Mesenchymal stem cell (in vitro differentiated cells and primary cell): Measurements from ENCODE around the gene EEF2KMT.

Source experiments
- DNase-seq: peaks from one replicate; pipeline ENCODE4 v3.0.0-alpha.2; 2013
- H2AFZ ChIP-seq: one replicate; pipeline ENCODE4 v1.6.1; 2013; ENCODE audit warnings: low read depth, mild to moderate bottlenecking, control low read depth, inconsistent platforms, low read length, moderate library complexity
- H2AK5ac ChIP-seq: 2 replicates; pipeline ENCODE4 v1.6.1; 2013; ENCODE audit warnings: low read length, moderate library complexity, mild to moderate bottlenecking, inconsistent platforms; ENCODE audit not compliant: severe bottlenecking
- H2BK120ac ChIP-seq: one replicate; pipeline ENCODE4 v1.6.1; 2013; ENCODE audit warnings: low read depth, mild to moderate bottlenecking, inconsistent platforms, low read length, moderate library complexity
- H2BK12ac ChIP-seq, 2 experiments: one replicate each; pipeline ENCODE4 v1.6.1; 2013; ENCODE audit warnings: inconsistent platforms in 2 of 2, low read length in 2 of 2, mild to moderate bottlenecking in 2 of 2, moderate library complexity in 2 of 2, control low read depth in 1 of 2
- H2BK15ac ChIP-seq: one replicate; pipeline ENCODE4 v1.6.1; 2013; ENCODE audit warnings: mild to moderate bottlenecking, low read depth, inconsistent platforms; ENCODE audit not compliant: poor library complexity, severe bottlenecking
- H2BK5ac ChIP-seq: 2 replicates; pipeline ENCODE4 v1.6.1; 2013; ENCODE audit warnings: low read depth, mild to moderate bottlenecking, low read length, control low read depth, inconsistent platforms; ENCODE audit not compliant: poor library complexity, severe bottlenecking
- H3K14ac ChIP-seq, 2 experiments: one replicate each; pipeline ENCODE4 v1.6.1; 2013; ENCODE audit warnings: inconsistent platforms in 2 of 2, low read length in 2 of 2, control low read depth in 1 of 2, mild to moderate bottlenecking in 1 of 2, moderate library complexity in 1 of 2
- H3K18ac ChIP-seq, 2 experiments: one replicate each; pipeline ENCODE4 v1.6.1; 2013; ENCODE audit warnings: inconsistent platforms in 2 of 2, low read length in 2 of 2, control low read depth in 1 of 2, low read depth in 1 of 2, mild to moderate bottlenecking in 1 of 2
- H3K23ac ChIP-seq, 2 experiments: one replicate each; pipeline ENCODE4 v1.6.1; 2013; ENCODE audit warnings: inconsistent platforms in 2 of 2, low read length in 2 of 2, mild to moderate bottlenecking in 2 of 2, moderate library complexity in 2 of 2, control low read depth in 1 of 2
- H3K27ac ChIP-seq: 2 replicates; pipeline ENCODE4 v1.5.1; 2013; ENCODE audit warnings: mild to moderate bottlenecking, moderate library complexity, low read length, control low read depth, inconsistent platforms; ENCODE audit not compliant: poor library complexity, severe bottlenecking
- H3K27me3 ChIP-seq, 2 experiments: 2 replicates each; pipeline versions ENCODE4 v1.6.1 to v1.7.0; 2013; ENCODE audit warnings: low read length in 2 of 2, mild to moderate bottlenecking in 2 of 2, moderate library complexity in 2 of 2, control low read depth in 1 of 2, inconsistent platforms in 1 of 2; ENCODE audit not compliant: control insufficient read depth in 1 of 2, insufficient read depth in 1 of 2
- H3K36me3 ChIP-seq, 2 experiments: 2 replicates each; pipeline versions ENCODE4 v1.6.1 to v1.7.0; 2013; ENCODE audit warnings: low read length in 2 of 2, control low read depth in 1 of 2, inconsistent platforms in 1 of 2, low read depth in 1 of 2, mild to moderate bottlenecking in 1 of 2; ENCODE audit not compliant: insufficient read depth in 2 of 2, control insufficient read depth in 1 of 2
- H3K4ac ChIP-seq, 2 experiments: one replicate each; pipeline ENCODE4 v1.6.1; 2013; ENCODE audit warnings: inconsistent platforms in 2 of 2, low read length in 2 of 2, mild to moderate bottlenecking in 2 of 2, moderate library complexity in 2 of 2, control low read depth in 1 of 2, low read depth in 1 of 2
- H3K4me1 ChIP-seq: 2 replicates; pipeline ENCODE4 v1.6.1; 2013; ENCODE audit warnings: low read depth, low read length, control low read depth; ENCODE audit not compliant: control insufficient read depth, insufficient read depth
- H3K4me2 ChIP-seq: 2 replicates; pipeline ENCODE4 v1.6.1; 2013; ENCODE audit warnings: low read length, mild to moderate bottlenecking, inconsistent platforms; ENCODE audit not compliant: poor library complexity, severe bottlenecking
- H3K4me3 ChIP-seq, 2 experiments: 2 replicates each; pipeline versions ENCODE4 v1.5.1 to v1.7.0; 2013; ENCODE audit warnings: low read length in 2 of 2, mild to moderate bottlenecking in 2 of 2, control low read depth in 1 of 2, low read depth in 1 of 2; ENCODE audit not compliant: insufficient read depth in 1 of 2
- H3K79me1 ChIP-seq: replicated peaks from 2 replicates; pipeline ENCODE4 v1.6.1; 2013; ENCODE audit warnings: mild to moderate bottlenecking, control low read depth, low read length, inconsistent platforms; ENCODE audit not compliant: poor library complexity, severe bottlenecking
- H3K9ac ChIP-seq: 2 replicates; pipeline ENCODE4 v1.7.0; 2013; ENCODE audit warnings: mild to moderate bottlenecking, low read length, moderate library complexity
- H3K9me3 ChIP-seq: 2 replicates; pipeline ENCODE4 v1.7.0; 2013; ENCODE audit warnings: mild to moderate bottlenecking, low read length; ENCODE audit not compliant: control insufficient read depth
- H4K8ac ChIP-seq: one replicate; pipeline ENCODE4 v1.6.1; 2013; ENCODE audit warnings: inconsistent platforms, mild to moderate bottlenecking, low read length, moderate library complexity
- H4K91ac ChIP-seq: one replicate; pipeline ENCODE4 v1.6.1; 2013; ENCODE audit warnings: mild to moderate bottlenecking, low read length, inconsistent platforms
- WGBS: methylation state at CpG from one replicate; pipeline ENCODE4 v1.1.7; 2013; ENCODE audit warnings: mixed read lengths; 5-methylcytosine and 5-hydroxymethylcytosine counted together

Gene EEF2KMT

DNA sequence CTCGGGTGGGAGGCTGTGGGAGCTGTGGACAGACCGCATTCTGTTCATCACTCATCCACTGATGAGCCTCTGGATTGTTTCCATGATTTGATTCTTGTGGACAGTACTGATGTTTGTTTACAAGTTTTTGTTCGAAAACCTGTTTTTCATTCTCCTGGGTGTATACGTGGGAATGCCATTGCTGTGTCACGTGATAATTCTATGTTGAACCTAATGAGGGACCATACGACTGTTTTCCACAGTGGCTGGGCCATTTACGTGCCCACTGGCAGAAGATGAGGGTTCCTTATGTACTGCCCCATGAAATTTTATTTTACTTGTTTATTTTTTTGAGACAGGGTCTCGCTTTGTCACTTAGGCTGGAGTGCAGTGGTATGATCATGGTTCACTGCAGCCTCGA is 28.5 kb downstream of the EEF2KMT start:
- H3K9me3 ChIP-seq, result no peaks in the 10 kb centered on the region
- no peak overlapping the region for H3K23ac ChIP-seq
- no peak for DNase-seq
- no peak overlapping the region for H3K14ac ChIP-seq
- H2BK12ac ChIP-seq, result no peak overlapping the region
- no peak overlapping the region for H2BK5ac ChIP-seq
- no peak overlapping the region for H3K4me2 ChIP-seq
- H3K4me3 ChIP-seq, result no peak overlapping the region
- no peak overlapping the region for H2AK5ac ChIP-seq
- no peak overlapping the region for H4K91ac ChIP-seq
- H2AFZ ChIP-seq, result no peak overlapping the region
- H4K8ac ChIP-seq, result no peak overlapping the region
- H2BK120ac ChIP-seq, result no peak overlapping the region
- peaks cover 0 to 3% of the 10 kb centered on the region in 2 experiments for H3K36me3 ChIP-seq
- peaks cover 9% of the 10 kb centered on the region for H3K79me1 ChIP-seq
- H3K4ac ChIP-seq, result no peak overlapping the region
- no peak overlapping the region for H3K9ac ChIP-seq
- H3K4me1 ChIP-seq, result peaks cover 5% of the 10 kb centered on the region
- no peak overlapping the region for H2BK15ac ChIP-seq
- 87% methylated on average over 9 of the region's 9 CpGs for WGBS
- H3K27me3 ChIP-seq, result peaks cover 28 to 29% of the 10 kb centered on the region in 2 experiments
- H3K18ac ChIP-seq, result no peak overlapping the region
- H3K27ac ChIP-seq, result no peak overlapping the region

DNA sequence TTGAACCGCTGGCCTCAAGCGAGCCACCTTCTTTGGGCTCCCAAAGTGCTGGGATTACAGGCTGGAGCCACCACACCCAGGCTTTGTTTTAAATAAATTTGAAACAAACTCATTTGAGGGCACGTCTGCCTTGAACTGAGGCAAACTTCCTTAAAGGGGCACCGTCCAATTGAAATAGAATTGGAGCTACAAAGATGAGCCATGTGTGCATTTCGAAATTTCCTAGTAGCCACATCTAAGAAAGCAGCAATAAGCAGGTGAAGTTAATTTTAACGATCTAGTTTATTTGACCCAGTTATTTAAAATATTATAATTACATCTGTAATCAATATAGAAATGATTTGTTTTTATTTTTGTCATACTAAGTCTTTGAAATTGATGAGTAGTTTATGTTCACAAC is 31.1 kb downstream of the EEF2KMT start:
- Histone ChIP-seq H2BK5ac (no peak overlapping the region), H2BK12ac (no peak overlapping the region), H3K36me3 (no peaks in the 10 kb centered on the region), H3K18ac (no peak overlapping the region), H4K91ac (no peak overlapping the region), H3K4me2 (no peak overlapping the region), H3K27ac (no peak overlapping the region), H3K14ac (no peak overlapping the region), H2BK15ac (no peak overlapping the region), H3K27me3 (peaks cover 38 to 41% of the 10 kb centered on the region in 2 experiments), H3K23ac (no peak overlapping the region), H2AFZ (no peak overlapping the region), H3K4ac (no peak overlapping the region), H3K79me1 (peaks cover 2% of the 10 kb centered on the region), H3K9ac (no peak overlapping the region), H2AK5ac (no peak overlapping the region), H4K8ac (no peak overlapping the region), H3K4me1 (peaks cover 3% of the 10 kb centered on the region), H2BK120ac (no peak overlapping the region), H3K9me3 (no peaks in the 10 kb centered on the region), H3K4me3 (no peak overlapping the region)
- WGBS, result 75% methylated on average over 5 of the region's 6 CpGs
- DNase-seq, result no peak

DNA sequence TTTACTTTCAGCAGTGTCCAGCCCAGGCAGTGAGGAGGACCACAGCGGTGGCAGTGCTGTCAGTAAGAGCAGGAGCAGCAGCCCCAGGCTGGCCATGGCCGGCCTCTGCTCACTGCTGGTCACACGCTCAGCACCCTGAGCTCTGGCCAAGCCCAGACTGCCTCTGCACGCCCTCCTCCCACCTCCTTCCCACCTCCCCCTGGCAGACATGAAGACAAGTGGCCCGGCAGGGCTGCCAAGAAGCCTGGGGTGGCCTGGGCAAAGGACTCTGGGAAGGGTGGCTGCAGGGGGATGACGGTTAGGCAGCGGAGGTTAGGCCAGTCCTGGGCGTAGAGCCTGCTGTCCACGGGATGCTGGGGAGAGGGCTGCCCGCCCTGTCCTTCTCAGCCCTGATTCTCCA is 31.8 kb downstream of the EEF2KMT start, which contains the start of gene C16orf89:
C16orf89 (minus strand) TSS at position 144 of the 400 bp plus-strand sequence; CDS start at position 96, 48 bp downstream.
- no peak within 1 kb of the TSS for H2BK5ac ChIP-seq
- H2AK5ac ChIP-seq, result no peak within 1 kb of the TSS
- H3K4me3 ChIP-seq, result no peak within 1 kb of the TSS
- no peak within 1 kb of the TSS for H3K4me2 ChIP-seq
- H4K8ac ChIP-seq, result no peak within 1 kb of the TSS
- no peak within 1 kb of the TSS for H3K4ac ChIP-seq
- peak within 1 kb of the TSS; percentile 42 for H3K9ac ChIP-seq
- H3K23ac ChIP-seq, result no peak within 1 kb of the TSS
- no peak within 1 kb of the TSS for H2AFZ ChIP-seq
- no peaks in the 10 kb centered on the region for H3K36me3 ChIP-seq
- peaks cover 2% of the 10 kb centered on the region for H3K4me1 ChIP-seq
- H3K18ac ChIP-seq, result no peak within 1 kb of the TSS
- no peak within 1 kb of the TSS for H4K91ac ChIP-seq
- H3K14ac ChIP-seq, result no peak within 1 kb of the TSS
- H2BK120ac ChIP-seq, result no peak within 1 kb of the TSS
- H2BK15ac ChIP-seq, result peak within 1 kb of the TSS; percentile 86
- H2BK12ac ChIP-seq, result no peak within 1 kb of the TSS
- H3K9me3 ChIP-seq, result no peaks in the 10 kb centered on the region
- H3K79me1 ChIP-seq, result no peaks in the 10 kb centered on the region
- no peak within 1 kb of the TSS for H3K27ac ChIP-seq
- DNase-seq, result no peak
- H3K27me3 ChIP-seq, result peaks cover 38 to 41% of the 10 kb centered on the region in 2 experiments
- WGBS, result 71% methylated on average over 9 of the region's 10 CpGs

GRCh38 chr16:5065326-5065725 is 32.3 kb downstream of the EEF2KMT start:
- no peaks in the 10 kb centered on the region for H3K9me3 ChIP-seq

More at GRCh38 chr16:5065326-5065725, 32.3 kb downstream of the EEF2KMT start:
- H4K91ac ChIP-seq, result no peak overlapping the region
- no peaks in the 10 kb centered on the region for H3K36me3 ChIP-seq
- H3K27me3 ChIP-seq, result peaks cover 38 to 41% of the 10 kb centered on the region in 2 experiments
- H3K18ac ChIP-seq, result no peak overlapping the region
- peaks cover 2% of the 10 kb centered on the region for H3K4me1 ChIP-seq
- H2AFZ ChIP-seq, result no peak overlapping the region
- H3K4ac ChIP-seq, result no peak overlapping the region
- H2AK5ac ChIP-seq, result no peak overlapping the region
- no peak overlapping the region for H2BK120ac ChIP-seq
- no peak overlapping the region for H3K27ac ChIP-seq
- WGBS, result 72% methylated on average over 8 of the region's 8 CpGs
- no peaks in the 10 kb centered on the region for H3K79me1 ChIP-seq
- H2BK5ac ChIP-seq, result no peak overlapping the region
- no peak for DNase-seq
- no peak overlapping the region for H2BK15ac ChIP-seq
- no peak overlapping the region for H3K23ac ChIP-seq
- H2BK12ac ChIP-seq, result no peak overlapping the region
- H3K9ac ChIP-seq, result peak overlapping the region; percentile 42
- no peak overlapping the region for H3K14ac ChIP-seq
- no peak overlapping the region for H4K8ac ChIP-seq
- no peak overlapping the region for H3K4me3 ChIP-seq
- no peak overlapping the region for H3K4me2 ChIP-seq
